Smooth muscle cell (in vitro differentiated cells): ENCODE results near the gene VPS26A. TPM values are rescaled to one million over a fixed set of nuclear protein-coding genes. Genes with fewer than 3 reads are reported as not detected.

Experiments used
- DNase-seq: peaks from one replicate; lab custom pipeline; 2025; ENCODE audit not compliant: unreplicated experiment; lab: John Stamatoyannopoulos, UW
- H2AFZ ChIP-seq: fragments of 200-600 bp; sonication (generic); 2 replicates; pipeline ENCODE4 v1.6.0; 2016; ENCODE audit warnings: antibody characterized with exemption, low read depth, mild to moderate bottlenecking
- H3F3A ChIP-seq: fragments of 200-600 bp; sonication (generic); 2 replicates; pipeline ENCODE4 v1.6.0; 2017; ENCODE audit warnings: antibody characterized with exemption, low read depth
- H3K27ac ChIP-seq: fragments of 200-600 bp; sonication (generic); 2 replicates; pipeline ENCODE4 v1.5.1; 2016; ENCODE audit warnings: low read depth, mild to moderate bottlenecking
- H3K27me3 ChIP-seq: fragments of 200-600 bp; sonication (generic); 2 replicates; pipeline ENCODE4 v1.6.1; 2016; ENCODE audit warnings: low read depth, mild to moderate bottlenecking
- H3K36me3 ChIP-seq: fragments of 200-600 bp; sonication (generic); 2 replicates; pipeline ENCODE4 v1.5.1; 2016; ENCODE audit warnings: low read depth
- H3K4me1 ChIP-seq: fragments of 200-600 bp; sonication (generic); 2 replicates; pipeline ENCODE4 v1.5.1; 2016; ENCODE audit warnings: low read depth
- H3K4me2 ChIP-seq: fragments of 200-600 bp; sonication (generic); 2 replicates; pipeline ENCODE4 v1.6.0; 2016; ENCODE audit warnings: mild to moderate bottlenecking
- H3K4me3 ChIP-seq: fragments of 200-600 bp; sonication (generic); 2 replicates; pipeline ENCODE4 v1.5.1; 2016; ENCODE audit warnings: mild to moderate bottlenecking
- H3K79me2 ChIP-seq: fragments of 200-600 bp; sonication (generic); 2 replicates; pipeline ENCODE4 v1.6.0; 2016; ENCODE audit warnings: low read depth, mild to moderate bottlenecking
- H3K9ac ChIP-seq: fragments of 200-600 bp; sonication (generic); 2 replicates; pipeline ENCODE4 v1.6.0; 2016; ENCODE audit warnings: low read depth
- H3K9me3 ChIP-seq: fragments of 200-600 bp; sonication (generic); replicated peaks from 2 replicates; pipeline ENCODE4 v1.5.1; 2016; ENCODE audit warnings: low read depth
- H4K20me1 ChIP-seq: fragments of 200-600 bp; sonication (generic); 2 replicates; pipeline ENCODE4 v1.6.0; 2016; ENCODE audit warnings: low read depth
- CTCF ChIP-seq: fragments of 200-600 bp; sonication (generic); IDR thresholded peaks from 2 replicates; pipeline ENCODE4 v1.5.1; 2017; ENCODE audit warnings: borderline replicate concordance, mild to moderate bottlenecking, antibody characterized with exemption; ENCODE audit not compliant: insufficient read depth, poor library complexity, severe bottlenecking
- WGBS: methylation state at CpG from one replicate; pipeline ENCODE4 v1.1.7; 2016; ENCODE audit warnings: low lambda C conversion rate; 5-methylcytosine and 5-hydroxymethylcytosine counted together
- polyA plus RNA-seq: library from polyadenylated mRNA; unstranded; fragments of >200 nt; fragmentation: Nextera tagmentation; extraction: Ambion mirVana; gene quantifications from 2 replicates; pipeline ENCODE4 v1.2.1, GENCODE V29; 2016
- total RNA-seq: library from RNA; depleted of rRNA; stranded (reverse); fragments of >200 nt; gene quantifications from 2 replicates; pipeline ENCODE4 v1.2.3, GENCODE V29; 2014

Gene VPS26A
- total and polyA plus RNA-seq, 2 experiments from 2014 or later = 28.3 to 36.8 TPM

GRCh38 chr10:69208761-69209160 lies 84.8 kb downstream of the VPS26A start:
- no peak overlapping the region for H3K4me2 ChIP-seq
- 96% methylated on average over 6 of the region's 6 CpGs for WGBS
- no peak overlapping the region for H3K27ac ChIP-seq
- no peaks in the 10 kb centered on the region for H3K4me1 ChIP-seq
- H4K20me1 ChIP-seq = no peaks in the 10 kb centered on the region
- H3K9me3 ChIP-seq = no peaks in the 10 kb centered on the region
- H3K27me3 ChIP-seq = no peaks in the 10 kb centered on the region
- TF ChIP-seq CTCF = no peak
- H3K9ac ChIP-seq = no peak overlapping the region
- peaks cover 8% of the 10 kb centered on the region for H3K36me3 ChIP-seq
- H3K4me3 ChIP-seq = no peak overlapping the region
- DNase-seq = no peak
- H3F3A ChIP-seq = no peaks in the 10 kb centered on the region
- no peak overlapping the region for H2AFZ ChIP-seq
- no peaks in the 10 kb centered on the region for H3K79me2 ChIP-seq

GRCh38 chr10:69209787-69210484 lies 86.0 kb downstream of the VPS26A start:
- Histone ChIP-seq H3K79me2 (no peaks in the 10 kb centered on the region), H3K27ac (no peak overlapping the region), H4K20me1 (no peaks in the 10 kb centered on the region), H3F3A (no peaks in the 10 kb centered on the region), H3K9ac (no peak overlapping the region), H3K36me3 (peaks cover 6% of the 10 kb centered on the region), H3K4me2 (no peak overlapping the region), H3K27me3 (no peaks in the 10 kb centered on the region), H3K4me3 (no peak overlapping the region), H3K4me1 (no peaks in the 10 kb centered on the region), H3K9me3 (no peaks in the 10 kb centered on the region), H2AFZ (no peak overlapping the region)
- TF ChIP-seq CTCF = no peak
- WGBS = 83% methylated on average over 3 of the region's 3 CpGs
- DNase-seq = no peak

- no peak overlapping the region for H3K4me3 ChIP-seq
- no peaks in the 10 kb centered on the region for H4K20me1 ChIP-seq
- no peak for DNase-seq
- H3F3A ChIP-seq = no peaks in the 10 kb centered on the region
- H3K9me3 ChIP-seq = no peaks in the 10 kb centered on the region
- TF ChIP-seq CTCF = no peak
- H3K9ac ChIP-seq = no peak overlapping the region
- H3K4me1 ChIP-seq = no peaks in the 10 kb centered on the region
- H3K36me3 ChIP-seq = peaks cover 4% of the 10 kb centered on the region
- H3K27ac ChIP-seq = no peak overlapping the region
- no peak overlapping the region for H2AFZ ChIP-seq
- H3K4me2 ChIP-seq = no peak overlapping the region
- H3K79me2 ChIP-seq = no peaks in the 10 kb centered on the region
- WGBS = 59% methylated on average over 2 of the region's 2 CpGs
- H3K27me3 ChIP-seq = no peaks in the 10 kb centered on the region
Observed at GRCh38 chr10:69211104-69211503, 87.1 kb downstream of the VPS26A start.

- Histone ChIP-seq H3K4me1 (no peaks in the 10 kb centered on the region), H3K27ac (no peak overlapping the region), H3K9me3 (no peaks in the 10 kb centered on the region), H4K20me1 (no peaks in the 10 kb centered on the region), H3K36me3 (peaks cover 4% of the 10 kb centered on the region), H3K79me2 (no peaks in the 10 kb centered on the region), H2AFZ (no peak overlapping the region), H3K27me3 (no peaks in the 10 kb centered on the region), H3K4me3 (no peak overlapping the region), H3K4me2 (no peak overlapping the region), H3F3A (no peaks in the 10 kb centered on the region), H3K9ac (no peak overlapping the region)
- 98% methylated on average over 3 of the region's 3 CpGs for WGBS
- no peak for TF ChIP-seq CTCF
- DNase-seq = no peak
Observed at GRCh38 chr10:69211524-69211923, 87.5 kb downstream of the VPS26A start.
